GM12891 (cell line): Measurements from ENCODE around the gene RPS6KA2.

Experiments
- DNase-seq: peaks from one replicate; pipeline ENCODE4 v3.0.0; 2011; ENCODE audit warnings: low spot score; ENCODE audit not compliant: insufficient read length
- FAIRE-seq: peaks from 2 replicates; lab custom pipeline; 2011; peaks lifted over from hg19 to GRCh38; lab: Jason Lieb, UNC
- PAX5 ChIP-seq: IDR thresholded peaks from 2 replicates; pipeline ENCODE4 v1.6.1; 2011; ENCODE audit warnings: low read length, moderate library complexity, mild to moderate bottlenecking; ENCODE audit not compliant: insufficient read depth, severe bottlenecking
- POLR2A ChIP-seq: IDR thresholded peaks from 2 replicates; pipeline ENCODE4 v1.6.1; 2011; ENCODE audit warnings: low read depth, low read length, control low read depth
- POLR2AphosphoS5 ChIP-seq: IDR thresholded peaks from 2 replicates; pipeline ENCODE4 v1.6.1; 2011; ENCODE audit warnings: low read depth, low read length, control low read depth
- POU2F2 ChIP-seq: IDR thresholded peaks from 2 replicates; pipeline ENCODE4 v1.6.1; 2011; ENCODE audit warnings: low read depth, mild to moderate bottlenecking, control low read depth, low read length, moderate library complexity
- SPI1 ChIP-seq: IDR thresholded peaks from 2 replicates; pipeline ENCODE4 v1.6.1; 2011; ENCODE audit warnings: low read depth, low read length, control low read depth
- TAF1 ChIP-seq: IDR thresholded peaks from 2 replicates; pipeline ENCODE4 v1.6.1; 2011; ENCODE audit warnings: low read depth, low read length, control low read depth

RPS6KA2 gene

DNA sequence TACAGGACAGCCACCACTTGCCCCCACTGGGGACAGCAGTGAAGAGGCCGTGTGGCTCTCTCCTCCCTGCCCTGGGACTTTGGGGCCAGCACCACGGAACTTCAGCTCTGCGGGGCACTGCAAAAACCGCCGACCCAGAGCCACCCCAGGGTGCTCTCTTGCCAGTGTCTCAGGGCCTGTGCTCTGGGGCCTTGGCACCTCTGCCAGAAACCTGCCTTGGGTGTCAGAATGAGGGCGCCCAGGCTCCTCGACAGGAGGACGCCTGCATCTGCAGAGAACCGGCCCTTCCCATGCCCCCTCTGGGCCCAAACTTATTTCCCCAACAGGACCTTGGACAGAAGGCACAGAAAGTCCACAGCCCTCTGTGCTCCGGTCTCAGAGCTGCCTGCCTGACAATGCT is 167.1 kb downstream of the RPS6KA2 start:
- FAIRE-seq (no peak), DNase-seq (no peak)
- TF ChIP-seq SPI1 (no peak), TAF1 (no peak), PAX5 (no peak), POLR2AphosphoS5 (no peak), POLR2A (no peak), POU2F2 (no peak)

DNA sequence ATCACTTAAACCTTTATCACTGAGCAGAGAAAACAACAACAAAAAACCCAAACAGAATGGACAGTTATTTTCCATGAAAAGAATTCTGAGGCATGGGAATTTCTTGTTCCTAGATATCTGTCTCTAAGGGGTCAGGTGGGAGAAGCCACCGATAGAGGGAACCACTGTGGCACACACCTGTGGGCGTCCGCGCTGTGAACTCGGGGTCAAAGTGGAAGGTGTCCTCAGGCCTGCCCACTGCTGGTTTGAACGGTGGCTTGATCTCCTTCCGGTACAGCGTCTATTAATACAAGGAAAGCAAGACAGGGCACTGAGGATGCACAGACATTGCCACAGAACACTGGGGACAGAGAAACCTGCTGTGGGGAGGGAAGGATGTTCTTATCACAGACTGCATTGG is 167.8 kb downstream of the RPS6KA2 start:
- FAIRE-seq (no peak), DNase-seq (no peak)
- TF ChIP-seq SPI1 (no peak), TAF1 (no peak), POLR2A (no peak)

DNA sequence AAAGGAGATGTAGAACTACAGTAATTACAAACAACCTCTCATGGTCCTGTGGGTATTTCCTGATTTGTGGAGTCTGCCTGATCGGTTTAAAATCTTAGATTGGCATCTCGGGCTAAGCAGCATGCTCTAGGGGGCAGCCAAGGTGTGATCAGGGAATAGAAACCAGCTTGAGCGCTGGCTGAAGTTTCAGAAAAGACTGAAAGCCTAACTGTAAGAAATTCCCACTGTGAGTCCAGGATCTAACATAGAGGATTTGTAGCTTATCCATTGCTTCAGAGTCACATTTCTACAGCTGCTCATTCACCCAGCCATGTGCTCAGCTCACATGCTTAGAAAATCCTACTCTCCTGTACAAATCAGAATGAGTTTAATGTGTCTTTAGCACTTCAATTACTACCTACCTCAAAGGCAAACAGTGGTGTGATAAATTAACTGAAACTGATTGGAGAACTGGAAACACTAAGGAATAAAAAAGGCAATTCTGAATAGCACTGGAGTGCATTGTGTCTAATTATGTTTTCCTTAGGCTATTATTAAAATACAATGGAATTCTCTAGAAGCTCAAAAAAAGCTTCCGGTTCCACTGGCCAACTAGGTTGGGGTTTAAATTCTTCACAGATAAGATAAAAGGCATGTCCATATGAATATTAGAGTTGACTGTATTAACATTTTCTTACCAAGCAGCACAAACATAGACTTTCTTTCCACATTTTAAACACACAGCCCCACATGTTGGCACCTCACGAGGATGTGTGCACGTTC is 170.5 kb downstream of the RPS6KA2 start:
- peak; percentile 58 for FAIRE-seq
- no peak for DNase-seq
- TF ChIP-seq POLR2AphosphoS5 (no peak), POLR2A (no peak), PAX5 (no peak), POU2F2 (no peak), TAF1 (no peak), SPI1 (no peak)

DNA sequence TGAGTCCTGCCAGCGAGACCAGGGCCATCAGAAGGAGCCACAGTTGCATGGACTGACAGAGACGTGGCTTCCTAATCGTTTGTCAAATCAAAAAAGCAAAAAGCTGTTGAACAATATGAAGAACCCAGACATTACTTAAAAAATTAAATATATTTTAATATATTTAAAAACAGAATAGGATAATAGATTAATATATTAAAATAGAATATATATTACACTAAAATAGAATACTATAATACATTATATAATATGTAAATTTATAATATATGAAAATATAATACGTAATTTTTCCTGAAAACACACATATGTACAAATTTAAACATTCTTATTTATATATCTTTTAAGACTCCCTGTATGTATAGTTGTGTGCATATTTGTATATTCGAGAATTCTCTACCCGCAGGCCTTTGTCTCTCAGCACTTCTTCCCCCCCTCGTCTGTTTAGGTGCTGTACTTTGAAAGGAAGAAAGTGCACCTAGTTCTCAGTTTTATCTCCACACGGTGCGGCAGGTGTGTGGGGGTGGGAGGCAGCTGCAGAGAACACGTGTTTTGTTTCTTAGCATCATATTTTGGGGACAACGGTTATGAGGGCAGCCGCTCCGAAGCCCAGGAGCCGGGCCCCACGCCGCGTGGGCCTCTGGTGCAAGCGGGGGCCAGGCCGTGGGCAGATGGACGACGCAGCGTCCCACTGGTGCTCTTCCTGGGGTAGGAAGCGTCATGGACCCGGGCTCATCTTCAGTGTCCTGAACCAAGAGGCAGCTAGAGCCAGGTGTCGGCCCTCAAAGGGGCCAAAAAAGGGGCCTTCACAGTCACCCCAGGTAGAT is 172.1 kb downstream of the RPS6KA2 start:
- TF ChIP-seq POLR2AphosphoS5: no peak
- TF ChIP-seq PAX5: no peak
- TF ChIP-seq POU2F2: no peak
- no peak for TF ChIP-seq POLR2A
- no peak for TF ChIP-seq SPI1
- TF ChIP-seq TAF1: no peak
- DNase-seq (no peak), FAIRE-seq (no peak)

DNA sequence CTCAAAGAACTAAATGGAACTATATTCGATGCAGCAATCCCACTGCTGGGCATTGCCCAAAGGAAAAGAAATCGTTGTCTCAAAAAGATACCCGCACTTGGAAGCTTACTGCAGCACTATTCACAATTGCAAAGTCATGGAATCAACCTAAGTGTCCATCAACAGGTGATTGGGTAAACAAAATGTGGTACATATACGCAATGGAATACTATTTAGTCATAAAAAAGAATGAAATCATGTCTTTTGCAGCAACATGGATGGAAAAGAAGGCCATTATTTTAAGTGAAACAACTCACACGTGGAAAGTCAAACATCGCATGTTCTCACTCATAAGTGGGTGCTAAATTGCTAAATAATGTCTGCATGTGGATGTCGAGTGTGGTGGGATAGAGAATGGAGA is 173.4 kb downstream of the RPS6KA2 start:
- FAIRE-seq (no peak), DNase-seq (no peak)
- no peak for TF ChIP-seq POU2F2
- TF ChIP-seq PAX5: no peak
- TF ChIP-seq POLR2AphosphoS5: no peak

DNA sequence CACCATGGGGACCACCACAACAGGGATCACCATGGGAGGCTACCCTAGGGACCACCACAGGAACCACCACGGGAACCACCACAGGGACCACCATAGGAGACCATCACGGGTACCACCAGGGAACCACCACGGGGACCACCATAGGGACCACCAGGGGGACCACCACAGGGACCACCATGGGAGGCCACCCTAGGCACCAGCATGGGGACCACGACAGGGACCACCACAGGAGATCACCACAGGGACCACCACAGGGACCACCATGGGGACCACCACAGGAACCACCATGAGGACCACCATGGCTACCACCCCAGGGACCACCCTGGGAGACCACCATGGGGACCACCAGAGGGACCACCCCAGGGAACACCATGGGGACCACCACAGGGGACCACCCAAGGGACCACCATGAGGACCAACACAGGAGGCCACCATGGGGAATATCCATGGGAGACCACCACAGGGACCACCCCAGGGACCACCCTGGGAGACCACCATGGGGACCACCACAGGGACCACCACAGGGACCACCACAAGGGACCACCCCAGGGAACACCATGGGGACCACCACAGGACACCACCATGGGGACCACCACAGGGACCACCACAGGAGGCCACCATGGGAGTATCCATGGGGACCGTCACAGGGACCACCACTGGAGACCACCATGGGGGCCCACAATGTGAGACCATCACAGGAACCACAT is 176.7 kb downstream of the RPS6KA2 start:
- TF ChIP-seq TAF1 (no peak), PAX5 (no peak), POLR2AphosphoS5 (no peak), SPI1 (no peak)
- no peak for DNase-seq
- no peak for FAIRE-seq

DNA sequence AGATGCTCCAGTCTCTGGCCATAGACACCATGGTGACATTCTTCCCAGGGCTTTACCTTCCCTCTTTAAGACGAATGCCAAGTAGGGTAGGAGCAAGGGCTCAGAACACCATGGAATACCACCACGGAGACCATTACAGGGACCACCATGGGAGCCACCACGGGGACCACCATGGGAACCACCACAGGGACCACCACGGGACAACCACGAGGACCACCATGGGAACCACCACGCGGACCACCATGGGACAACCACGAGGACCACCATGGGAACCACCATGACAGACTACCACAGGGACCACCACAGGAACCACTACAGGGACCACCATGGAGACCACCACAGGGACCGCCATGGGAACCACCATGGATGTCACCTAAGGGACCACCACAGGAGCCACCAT is 177.4 kb downstream of the RPS6KA2 start:
- DNase-seq (no peak), FAIRE-seq (no peak)
- no peak for TF ChIP-seq TAF1
- no peak for TF ChIP-seq POLR2AphosphoS5
- no peak for TF ChIP-seq PAX5
- TF ChIP-seq SPI1: no peak
- no peak for TF ChIP-seq POU2F2
- no peak for TF ChIP-seq POLR2A

DNA sequence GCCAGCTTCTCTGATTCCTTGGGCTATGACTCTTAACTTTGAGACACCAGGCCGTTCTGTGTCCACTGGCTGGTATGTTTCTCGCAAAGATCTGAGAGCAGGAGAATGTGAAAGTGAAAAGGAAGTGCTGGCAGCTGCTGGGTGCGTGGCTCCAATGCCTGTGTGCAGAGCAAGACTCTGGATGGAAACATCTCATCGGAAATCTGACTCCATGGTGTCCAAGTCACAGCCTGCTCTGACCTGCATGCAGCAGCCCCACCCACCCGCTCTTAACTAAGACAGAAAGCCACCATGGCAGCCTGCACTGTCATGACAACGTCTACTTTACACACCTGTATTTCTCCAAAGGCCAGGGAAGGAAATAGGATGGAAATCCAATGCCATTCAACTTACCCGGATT is 178.0 kb downstream of the RPS6KA2 start:
- DNase-seq (no peak), FAIRE-seq (no peak)
- TF ChIP-seq SPI1 (no peak), PAX5 (no peak), TAF1 (no peak), POLR2AphosphoS5 (no peak), POLR2A (no peak), POU2F2 (no peak)

DNA sequence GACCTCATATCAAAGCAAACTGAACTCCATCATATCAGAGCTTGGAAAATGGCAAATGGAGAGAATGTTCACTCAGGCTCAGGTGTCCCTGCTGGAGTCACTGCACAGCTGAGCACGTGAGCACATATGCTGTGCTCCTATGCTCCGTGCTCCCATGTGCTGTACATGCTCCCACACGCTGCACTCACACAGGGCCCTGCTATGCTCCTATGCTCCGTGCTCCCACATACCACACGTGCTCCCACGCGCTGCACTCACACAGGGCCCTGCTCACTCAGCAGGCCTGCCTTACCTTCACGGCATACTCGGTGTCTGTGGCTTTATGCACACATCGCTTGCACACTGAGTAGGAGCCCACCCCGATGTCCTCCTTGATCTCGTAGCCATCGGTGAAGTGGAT is 178.6 kb downstream of the RPS6KA2 start:
- DNase-seq: no peak
- TF ChIP-seq SPI1: no peak
- TF ChIP-seq TAF1: no peak
- no peak for FAIRE-seq
